Lower lobe of right lung (tissue), 2 donors: Measurements from ENCODE around the gene GPR55. TPM values are rescaled to one million over a fixed set of nuclear protein-coding genes. Genes with fewer than 3 reads are reported as not detected.

Source experiments
- ATAC-seq, 2 donors: fragments of 200-7000 bp; cut with Tn5 transposase; one replicate each; pipeline ENCODE4 v1.9.1; 2020 to 2022; ENCODE audit warnings: mild to moderate bottlenecking in 2 of 2, moderate library complexity in 2 of 2
- DNase-seq: peaks from one replicate; pipeline ENCODE4 v3.0.0-alpha.2; 2020
- H3K27ac ChIP-seq: fragments of 200-600 bp; one replicate; pipeline ENCODE4 v1.8.0; 2022
- H3K27me3 ChIP-seq: fragments of 200-600 bp; one replicate; pipeline ENCODE4 v1.8.0; 2022; ENCODE audit warnings: low read depth
- H3K36me3 ChIP-seq: fragments of 200-600 bp; one replicate; pipeline ENCODE4 v1.8.0; 2022; ENCODE audit warnings: mild to moderate bottlenecking
- H3K4me1 ChIP-seq: fragments of 200-600 bp; one replicate; pipeline ENCODE4 v1.8.0; 2022
- H3K4me3 ChIP-seq: fragments of 200-600 bp; one replicate; pipeline ENCODE4 v1.8.0; 2022; ENCODE audit warnings: mild to moderate bottlenecking
- H3K9me3 ChIP-seq: fragments of 200-600 bp; one replicate; pipeline ENCODE4 v1.8.0; 2022
- intact Hi-C: fragments of 100-400 bp; cut with DNase I; formaldehyde crosslinking; loops from one replicate; pipeline ENCODE4 v1.11.0; 2022
- long read RNA-seq: library from polyadenylated mRNA; unstranded; transcript quantifications from one replicate; pipeline ENCODE4 v2.0.0, GENCODE V29; 2021
- total RNA-seq: library from RNA; stranded (reverse); fragmentation: NEBNext Ultra II Directional; extraction: Animal tissue kit (Norgen Biotek cat#: 25700); gene quantifications from one replicate; pipeline ENCODE4 v1.2.1, GENCODE V29; 2021
- TF ChIP-seq, protein P1 (sequence below): fragments of 200-600 bp; IDR thresholded peaks from one replicate; pipeline ENCODE4 v1.8.0; 2022; ENCODE audit warnings: antibody characterized with exemption, mild to moderate bottlenecking
- donor health status: DM: no; HTN: yes; CAD: no; lungs with severe emphysema.

Gene GPR55, protein sequence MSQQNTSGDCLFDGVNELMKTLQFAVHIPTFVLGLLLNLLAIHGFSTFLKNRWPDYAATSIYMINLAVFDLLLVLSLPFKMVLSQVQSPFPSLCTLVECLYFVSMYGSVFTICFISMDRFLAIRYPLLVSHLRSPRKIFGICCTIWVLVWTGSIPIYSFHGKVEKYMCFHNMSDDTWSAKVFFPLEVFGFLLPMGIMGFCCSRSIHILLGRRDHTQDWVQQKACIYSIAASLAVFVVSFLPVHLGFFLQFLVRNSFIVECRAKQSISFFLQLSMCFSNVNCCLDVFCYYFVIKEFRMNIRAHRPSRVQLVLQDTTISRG
- total RNA-seq: 0.74 TPM
- long read RNA-seq: 0 reads

DNA sequence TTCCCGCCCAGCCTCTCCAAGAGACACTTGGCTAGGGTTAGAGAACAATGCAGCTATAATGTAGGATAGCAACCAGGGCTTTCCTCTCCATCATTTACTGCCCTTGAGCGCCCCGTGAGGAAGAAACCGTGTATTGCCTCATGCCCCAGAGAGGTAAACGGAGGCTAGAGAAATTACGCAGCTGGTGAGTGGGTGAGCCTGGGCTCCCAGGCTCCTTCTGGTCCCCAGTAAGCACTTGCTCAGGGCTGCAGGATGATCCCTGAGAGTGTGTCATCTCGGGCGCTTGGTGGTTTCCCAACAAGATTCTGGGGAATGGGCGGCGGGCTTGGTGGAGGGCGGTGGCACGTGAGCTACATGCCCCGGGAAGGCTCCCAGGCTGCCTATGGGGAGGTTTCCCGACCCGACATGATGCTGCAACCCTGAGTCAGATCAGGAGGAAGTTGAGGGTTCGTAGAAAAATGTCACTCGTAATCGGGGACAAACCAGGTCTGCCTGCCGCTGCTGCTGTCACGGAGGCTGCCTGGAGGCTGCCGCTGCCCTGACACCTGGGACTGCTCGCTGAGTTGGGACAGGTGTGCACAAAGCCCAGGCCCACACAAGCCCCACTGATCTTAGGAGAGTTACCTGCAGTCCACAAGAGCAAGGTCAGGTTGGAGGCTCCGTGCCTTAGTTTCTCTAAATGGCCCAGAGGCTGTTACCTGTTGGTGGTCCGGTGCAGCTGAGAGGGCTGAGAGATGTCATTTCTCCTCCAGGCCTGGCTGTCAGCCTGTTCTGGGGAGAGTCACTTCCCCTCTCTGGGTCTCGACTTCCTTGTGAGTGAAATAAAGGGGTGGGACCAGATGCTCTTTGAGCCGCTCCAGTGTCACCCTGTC lies at the start of gene GPR55:
Gene GPR55, minus strand, starts transcription at position 773 of the 872 bp plus-strand sequence. CDS start 14,280 bp downstream, outside the sequence.
- peak; percentile 35 to 56 for ATAC-seq
- Histone ChIP-seq H3K4me1 (no peaks in the 10 kb centered on the region), H3K9me3 (no peaks in the 10 kb centered on the region), H3K27ac (peak within 1 kb of the TSS; percentile 36), H3K36me3 (no peaks in the 10 kb centered on the region), H3K27me3 (no peaks in the 10 kb centered on the region), H3K4me3 (peak within 1 kb of the TSS; percentile 33)
- peak; percentile 48 for DNase-seq
- intact Hi-C loops: no loop called here
- TF ChIP-seq, protein P1, sequence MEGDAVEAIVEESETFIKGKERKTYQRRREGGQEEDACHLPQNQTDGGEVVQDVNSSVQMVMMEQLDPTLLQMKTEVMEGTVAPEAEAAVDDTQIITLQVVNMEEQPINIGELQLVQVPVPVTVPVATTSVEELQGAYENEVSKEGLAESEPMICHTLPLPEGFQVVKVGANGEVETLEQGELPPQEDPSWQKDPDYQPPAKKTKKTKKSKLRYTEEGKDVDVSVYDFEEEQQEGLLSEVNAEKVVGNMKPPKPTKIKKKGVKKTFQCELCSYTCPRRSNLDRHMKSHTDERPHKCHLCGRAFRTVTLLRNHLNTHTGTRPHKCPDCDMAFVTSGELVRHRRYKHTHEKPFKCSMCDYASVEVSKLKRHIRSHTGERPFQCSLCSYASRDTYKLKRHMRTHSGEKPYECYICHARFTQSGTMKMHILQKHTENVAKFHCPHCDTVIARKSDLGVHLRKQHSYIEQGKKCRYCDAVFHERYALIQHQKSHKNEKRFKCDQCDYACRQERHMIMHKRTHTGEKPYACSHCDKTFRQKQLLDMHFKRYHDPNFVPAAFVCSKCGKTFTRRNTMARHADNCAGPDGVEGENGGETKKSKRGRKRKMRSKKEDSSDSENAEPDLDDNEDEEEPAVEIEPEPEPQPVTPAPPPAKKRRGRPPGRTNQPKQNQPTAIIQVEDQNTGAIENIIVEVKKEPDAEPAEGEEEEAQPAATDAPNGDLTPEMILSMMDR: peak; percentile 27

DNA sequence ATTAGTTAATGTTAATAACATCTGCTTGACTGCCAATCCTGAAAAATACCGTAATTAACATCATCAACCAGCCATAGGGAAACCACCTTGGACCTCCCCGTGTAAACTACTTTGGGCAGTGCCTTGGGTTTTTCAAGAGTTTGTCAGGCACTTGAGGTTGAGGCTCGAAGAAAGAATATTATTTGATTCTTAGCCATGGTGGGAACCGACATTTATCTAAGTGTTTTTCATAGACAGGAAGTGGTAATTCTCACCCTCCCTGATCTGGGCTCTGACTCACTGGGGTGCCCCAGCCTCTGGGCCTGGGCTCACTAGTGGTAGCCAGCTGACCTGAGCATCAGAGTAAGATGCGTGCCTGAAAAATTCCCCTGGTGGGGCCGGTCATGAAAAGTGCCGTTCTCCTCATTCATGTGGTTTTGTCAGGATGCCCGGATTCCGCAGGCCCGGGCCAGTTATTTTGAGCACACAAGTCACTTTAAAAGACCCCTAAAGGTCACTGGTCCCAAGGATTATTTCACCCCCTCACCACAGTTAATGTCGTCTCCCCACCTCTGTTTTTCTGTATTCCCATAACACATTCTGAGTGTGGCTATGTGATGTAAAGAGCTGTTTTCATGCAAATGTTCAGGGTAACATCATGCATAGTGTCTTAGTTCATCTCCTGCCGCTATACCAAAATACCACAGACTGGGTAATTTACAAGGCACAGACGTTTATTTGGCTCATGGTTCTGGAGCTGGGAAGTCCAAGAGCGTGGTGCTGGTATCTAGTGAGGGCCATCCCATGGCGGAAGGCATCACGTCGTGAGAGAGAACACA lies 49.3 kb upstream of the GPR55 start:
- no peaks in the 10 kb centered on the region for H3K9me3 ChIP-seq
- no peak overlapping the region for H3K4me3 ChIP-seq
- H3K27ac ChIP-seq: no peak overlapping the region
- no peaks in the 10 kb centered on the region for H3K27me3 ChIP-seq
- H3K36me3 ChIP-seq: no peaks in the 10 kb centered on the region
- no peaks in the 10 kb centered on the region for H3K4me1 ChIP-seq
- TF ChIP-seq, protein P1: no peak
- peak; percentile 82 to 85 for ATAC-seq
- DNase-seq: no peak
- intact Hi-C loops: no loop called here

DNA sequence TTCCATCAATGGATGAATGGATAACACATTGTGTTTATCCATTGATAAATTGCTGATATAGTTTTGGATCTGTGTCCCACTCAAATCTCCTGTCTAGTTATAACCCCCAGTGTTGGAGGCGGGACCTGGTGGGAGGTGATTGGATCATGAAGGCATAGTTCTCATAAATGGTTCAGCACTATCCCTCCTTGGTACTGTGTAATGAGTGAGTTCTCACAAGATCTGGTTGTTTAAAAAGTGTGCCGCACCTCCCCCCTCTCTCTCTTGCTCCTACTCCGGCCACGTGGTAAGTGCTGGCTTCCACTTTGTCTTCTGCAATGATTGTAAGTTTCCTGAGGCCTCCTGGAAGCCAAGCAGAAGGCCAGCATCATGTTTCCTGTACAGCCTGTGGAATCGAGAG lies 47.0 kb upstream of the GPR55 start:
- ATAC-seq (no peak), DNase-seq (no peak)
- H3K36me3 ChIP-seq: no peaks in the 10 kb centered on the region
- H3K27me3 ChIP-seq: no peaks in the 10 kb centered on the region
- H3K9me3 ChIP-seq: no peaks in the 10 kb centered on the region
- no peak overlapping the region for H3K27ac ChIP-seq
- no peak overlapping the region for H3K4me3 ChIP-seq
- TF ChIP-seq, protein P1: no peak
- intact Hi-C loops: no loop called here
- H3K4me1 ChIP-seq: no peaks in the 10 kb centered on the region

DNA sequence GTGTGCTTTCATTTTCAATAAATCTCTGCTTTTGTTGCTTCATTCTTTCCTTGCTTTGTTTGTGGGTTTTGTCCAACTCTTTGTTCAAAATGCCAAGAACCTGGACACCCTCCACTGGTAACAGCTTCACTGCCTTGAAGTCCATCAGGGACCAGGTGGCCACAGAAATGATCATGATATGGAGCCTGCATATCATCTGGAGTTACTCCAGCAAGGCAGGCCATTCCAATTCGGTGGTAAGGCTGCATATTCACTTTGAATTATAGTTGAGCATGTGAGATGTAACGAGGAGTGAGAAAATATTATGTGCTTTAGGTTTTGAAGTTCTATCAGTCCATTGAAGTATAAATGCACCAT lies 44.6 kb upstream of the GPR55 start:
- Histone ChIP-seq H3K27me3 (no peaks in the 10 kb centered on the region), H3K4me1 (no peaks in the 10 kb centered on the region), H3K4me3 (peak overlapping the region; percentile 19), H3K9me3 (no peaks in the 10 kb centered on the region), H3K36me3 (no peaks in the 10 kb centered on the region), H3K27ac (no peak overlapping the region)
- intact Hi-C loops: no loop called here
- TF ChIP-seq, protein P1: no peak
- DNase-seq: no peak
- no peak for ATAC-seq
